Measurements from ENCODE around the gene RXRA. TPM values are rescaled to one million over a fixed set of nuclear protein-coding genes. Genes with fewer than 3 reads are reported as not detected.

Gene RXRA
- total RNA-seq, 1 donor from 2014 or later: 90.8 TPM

GRCh38 chr9:134401391-134401790 lies 75.1 kb downstream of the RXRA start:
- intact Hi-C loops (cut with micrococcal nuclease): no loop called here
- DNase-seq (no peak), ATAC-seq (no peak)

GRCh38 chr9:134402182-134402581 lies 75.9 kb downstream of the RXRA start:
- intact Hi-C loops (cut with micrococcal nuclease): no loop called here
- no peak for DNase-seq

GRCh38 chr9:134403292-134403681 lies 77.0 kb downstream of the RXRA start:
- ATAC-seq: peak; percentile 66
- DNase-seq: peak; percentile 84
- intact Hi-C loops (cut with micrococcal nuclease): no loop called here

More at GRCh38 chr9:134402182-134402581, 75.9 kb downstream of the RXRA start:
- ATAC-seq: no peak

GRCh38 chr9:134403682-134404301 lies 77.5 kb downstream of the RXRA start:
- DNase-seq: peak; percentile 92
- peak; percentile 16 for ATAC-seq
- intact Hi-C loops (cut with micrococcal nuclease): no loop called here

GRCh38 chr9:134404376-134405358 lies 78.4 kb downstream of the RXRA start:
- ATAC-seq (no peak), DNase-seq (no peak)
- intact Hi-C loops (cut with micrococcal nuclease): no loop called here

- DNase-seq: no peak
- ATAC-seq: no peak
- intact Hi-C loops (cut with micrococcal nuclease): no loop called here
Observed at GRCh38 chr9:134405527-134405926, 79.3 kb downstream of the RXRA start.

GRCh38 chr9:134406366-134407120 lies 80.3 kb downstream of the RXRA start:
- ATAC-seq (no peak), DNase-seq (no peak)
- intact Hi-C loops (cut with micrococcal nuclease): no loop called here

GRCh38 chr9:134407121-134407779 lies 81.0 kb downstream of the RXRA start:
- DNase-seq: peak; percentile 94
- peak; percentile 73 for ATAC-seq
- intact Hi-C loops (cut with micrococcal nuclease): no loop called here

GRCh38 chr9:134408389-134408788 lies 82.1 kb downstream of the RXRA start:
- intact Hi-C loops (cut with micrococcal nuclease): no loop called here
- ATAC-seq (peak; percentile 3), DNase-seq (peak; percentile 75)

- DNase-seq: no peak
- intact Hi-C loops (cut with micrococcal nuclease): no loop called here
Observed at GRCh38 chr9:134408939-134409737, 82.9 kb downstream of the RXRA start.

GRCh38 chr9:134410071-134410834 lies 84.0 kb downstream of the RXRA start:
- ATAC-seq (no peak), DNase-seq (no peak)
- intact Hi-C loops (cut with micrococcal nuclease): no loop called here

More at GRCh38 chr9:134408939-134409737, 82.9 kb downstream of the RXRA start:
- no peak for ATAC-seq

- DNase-seq (no peak), ATAC-seq (no peak)
- intact Hi-C loops (cut with micrococcal nuclease): no loop called here
Observed at GRCh38 chr9:134410835-134411217, 84.6 kb downstream of the RXRA start.

- ATAC-seq: no peak
- intact Hi-C loops (cut with micrococcal nuclease): no loop called here
- DNase-seq: no peak
Observed at GRCh38 chr9:134411440-134412297, 85.4 kb downstream of the RXRA start.

GRCh38 chr9:134412298-134412711 lies 86.0 kb downstream of the RXRA start:
- DNase-seq (no peak), ATAC-seq (no peak)
- intact Hi-C loops (cut with micrococcal nuclease): no loop called here

GRCh38 chr9:134413112-134413715 lies 87.0 kb downstream of the RXRA start:
- intact Hi-C loops (cut with micrococcal nuclease): no loop called here
- DNase-seq: no peak
- no peak for ATAC-seq

GRCh38 chr9:134413890-134414623 lies 87.8 kb downstream of the RXRA start:
- intact Hi-C loops (cut with micrococcal nuclease): no loop called here
- ATAC-seq (peak; percentile 73), DNase-seq (peak; percentile 88)
